Cardiac muscle cell (in vitro differentiated cells and primary cell): ENCODE measurements around the gene SULT1A2. TPM values are rescaled to one million over a fixed set of nuclear protein-coding genes. Genes with fewer than 3 reads are reported as not detected.
"Not testable (repeated sequence)": the region's sequence is repeated elsewhere in the genome, so short reads cannot be mapped to it uniquely, and the experiment has no call there.

Source experiments
- DNase-seq, 2 donors: peaks; one replicate each; pipeline versions ENCODE4 v3.0.0 to v3.0.0-alpha.2; 2010 to 2017; ENCODE audit warnings: low read depth in 1 of 2, low spot score in 1 of 2
- H3K27ac ChIP-seq: fragments of 200-600 bp; sonication (generic); 2 replicates; pipeline ENCODE4 v1.5.1; 2016
- H3K27me3 ChIP-seq: fragments of 200-600 bp; sonication (generic); 2 replicates; pipeline ENCODE4 v1.6.0; 2016; ENCODE audit warnings: control low read depth
- H3K36me3 ChIP-seq: fragments of 200-600 bp; sonication (generic); 2 replicates; pipeline ENCODE4 v1.5.1; 2016; ENCODE audit warnings: control low read depth
- H3K4me1 ChIP-seq: fragments of 200-600 bp; sonication (generic); 2 replicates; pipeline ENCODE4 v1.8.1; 2017; ENCODE audit warnings: low read depth, mild to moderate bottlenecking, mixed run types
- H3K4me3 ChIP-seq: fragments of 200-600 bp; sonication (generic); 2 replicates; pipeline ENCODE4 v1.5.1; 2016; ENCODE audit warnings: mild to moderate bottlenecking
- H3K9me3 ChIP-seq: fragments of 200-600 bp; sonication (generic); 2 replicates; pipeline ENCODE4 v1.5.1; 2017; ENCODE audit warnings: low read depth, mild to moderate bottlenecking, control low read depth
- CTCF ChIP-seq: IDR thresholded peaks from 2 replicates; pipeline ENCODE4 v1.5.1; 2012; ENCODE audit warnings: low read depth, mild to moderate bottlenecking, low read length
- polyA plus RNA-seq: library from polyadenylated mRNA; unstranded; fragments of >200 nt; fragmentation: Nextera tagmentation; extraction: Ambion mirVana; gene quantifications from 2 replicates; pipeline ENCODE4 v1.2.1, GENCODE V29; 2016
- total RNA-seq: library from RNA; depleted of rRNA; stranded (reverse); fragments of >200 nt; gene quantifications from 2 replicates; pipeline ENCODE4 v1.2.3, GENCODE V29; 2016

The SULT1A2 gene
- total and polyA plus RNA-seq, 2 experiments from 2014 or later: 0.83 to 1.6 TPM

GRCh38 chr16:28597692-28598261 lies 927 bp upstream of the SULT1A2 start:
- peaks cover 19% of the 10 kb centered on the region for H3K4me1 ChIP-seq
- DNase-seq: peak in 1 of 2 donors; percentile 82
- no peak overlapping the region for H3K4me3 ChIP-seq
- H3K9me3 ChIP-seq: no peaks in the 10 kb centered on the region
- no peak for TF ChIP-seq CTCF
- no peaks in the 10 kb centered on the region for H3K27me3 ChIP-seq
- H3K27ac ChIP-seq: peak overlapping the region; percentile 82
- no peaks in the 10 kb centered on the region for H3K36me3 ChIP-seq

GRCh38 chr16:28596115-28596630 lies 677 bp downstream of the SULT1A2 start:
- no peak for TF ChIP-seq CTCF
- H3K36me3 ChIP-seq: no peaks in the 10 kb centered on the region
- H3K4me1 ChIP-seq: peaks cover 19% of the 10 kb centered on the region
- H3K9me3 ChIP-seq: no peaks in the 10 kb centered on the region
- no peaks in the 10 kb centered on the region for H3K27me3 ChIP-seq
- peak in 1 of 2 donors; percentile 34 for DNase-seq
- H3K27ac ChIP-seq: peak overlapping the region; percentile 82
- no peak overlapping the region for H3K4me3 ChIP-seq

- H3K9me3 ChIP-seq, H3K4me3 ChIP-seq, H3K36me3 ChIP-seq, H3K27ac ChIP-seq, H3K27me3 ChIP-seq, DNase-seq: not testable (repeated sequence)
- peaks cover 19% of the 10 kb centered on the region for H3K4me1 ChIP-seq
These were observed 1.4 kb downstream of the SULT1A2 start for GRCh38 chr16:28595451-28595850.

GRCh38 chr16:28592979-28593553 lies 3.8 kb downstream of the SULT1A2 start:
- Histone ChIP-seq H3K4me1 (peaks cover 18% of the 10 kb centered on the region), H3K9me3 (no peaks in the 10 kb centered on the region), H3K36me3 (peaks cover 5% of the 10 kb centered on the region), H3K4me3 (no peak overlapping the region), H3K27ac (no peak overlapping the region), H3K27me3 (no peaks in the 10 kb centered on the region)
- no peak for TF ChIP-seq CTCF
- no peak for DNase-seq

- Histone ChIP-seq H3K4me1 (peaks cover 12% of the 10 kb centered on the region), H3K27ac (no peak overlapping the region), H3K27me3 (no peaks in the 10 kb centered on the region), H3K4me3 (no peak overlapping the region), H3K36me3 (peaks cover 5% of the 10 kb centered on the region), H3K9me3 (no peaks in the 10 kb centered on the region)
- no peak for DNase-seq
- TF ChIP-seq CTCF: no peak
These were observed 4.3 kb downstream of the SULT1A2 start for GRCh38 chr16:28592511-28592910.

GRCh38 chr16:28591355-28591754 lies 5.5 kb downstream of the SULT1A2 start:
- H3K36me3 ChIP-seq: peaks cover 5% of the 10 kb centered on the region
- no peaks in the 10 kb centered on the region for H3K27me3 ChIP-seq
- H3K4me3 ChIP-seq: no peak overlapping the region
- DNase-seq: no peak
- no peak for TF ChIP-seq CTCF
- no peak overlapping the region for H3K27ac ChIP-seq
- H3K9me3 ChIP-seq: no peaks in the 10 kb centered on the region
- H3K4me1 ChIP-seq: peaks cover under 1% of the 10 kb centered on the region
